ENCODE data around the gene DHH.
"Not testable (repeated sequence)": the region's sequence is repeated elsewhere in the genome, so short reads cannot be mapped to it uniquely, and the experiment has no call there.

The DHH gene

DNA sequence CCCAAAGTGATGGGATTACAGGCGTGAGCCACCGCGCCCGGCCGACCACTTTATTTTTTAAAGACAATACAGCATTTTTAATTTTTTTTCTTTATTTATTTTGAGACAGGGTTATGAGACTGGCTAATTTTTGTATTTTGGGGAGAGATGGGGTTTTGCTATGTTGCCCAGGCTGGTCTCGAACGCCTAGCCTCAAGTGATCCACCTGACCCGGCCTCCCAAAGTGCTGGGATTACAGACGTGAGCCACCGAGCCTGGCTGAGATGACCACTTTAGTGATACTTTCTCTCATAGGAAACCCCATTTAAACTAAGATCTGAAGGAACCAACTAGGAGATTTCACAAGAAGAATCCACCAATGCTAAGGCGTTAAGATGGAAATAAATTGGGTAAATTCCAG is 23.6 kb downstream of the DHH start:
- DNase-seq (ENCODE audit: low spot score), result no peak

DNA sequence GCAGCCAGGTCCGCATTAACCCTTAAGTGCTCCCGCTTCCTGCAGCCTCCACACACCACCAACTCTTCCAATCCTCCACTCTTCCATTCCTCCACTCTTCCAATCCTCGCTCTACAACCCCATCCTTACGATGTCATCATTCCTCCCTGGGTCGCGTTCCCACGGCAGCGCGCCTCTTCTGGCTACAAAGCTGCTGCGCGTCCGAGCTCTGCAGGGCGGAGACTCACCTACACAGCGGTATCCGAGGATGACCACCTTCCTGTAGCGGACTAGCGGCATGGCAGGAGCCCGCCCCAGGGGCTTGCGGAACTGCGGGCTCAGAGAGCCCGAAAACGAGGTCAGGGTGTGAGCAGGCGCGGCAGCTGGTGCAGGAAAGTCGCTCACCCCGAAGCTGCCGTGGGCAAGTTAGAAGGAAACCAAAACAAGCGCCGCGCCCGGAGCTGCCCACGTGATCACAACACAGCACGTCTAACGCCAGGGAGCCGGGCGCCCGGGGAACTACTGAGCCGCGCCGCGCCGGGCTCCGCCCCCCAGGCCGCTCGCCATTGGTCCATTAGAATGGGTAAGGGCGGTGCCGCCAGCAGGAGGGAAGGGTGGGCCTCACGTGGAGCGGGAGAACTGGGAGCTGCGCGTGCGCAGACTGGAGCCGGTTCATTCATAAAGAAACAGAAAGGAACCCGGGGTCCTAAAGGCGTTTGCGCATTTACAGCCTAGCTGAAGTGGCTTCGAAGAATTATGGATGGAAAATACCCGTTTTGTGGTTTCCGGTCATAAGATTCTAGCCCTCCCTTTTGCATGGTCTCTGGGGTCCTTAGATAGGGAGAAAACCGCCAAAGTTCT is 24.9 kb downstream of the DHH start, which contains the start of gene RHEBL1:
RHEBL1 (minus strand) TSS at position 473 of the 840 bp plus-strand sequence; CDS start at position 279, 194 bp downstream.
- DNase-seq (ENCODE audit: low spot score), result peak; percentile 97

- no peak for DNase-seq (ENCODE audit: low spot score)
These were observed 25.6 kb downstream of the DHH start for GRCh38 chr12:49068879-49069506.

DNA sequence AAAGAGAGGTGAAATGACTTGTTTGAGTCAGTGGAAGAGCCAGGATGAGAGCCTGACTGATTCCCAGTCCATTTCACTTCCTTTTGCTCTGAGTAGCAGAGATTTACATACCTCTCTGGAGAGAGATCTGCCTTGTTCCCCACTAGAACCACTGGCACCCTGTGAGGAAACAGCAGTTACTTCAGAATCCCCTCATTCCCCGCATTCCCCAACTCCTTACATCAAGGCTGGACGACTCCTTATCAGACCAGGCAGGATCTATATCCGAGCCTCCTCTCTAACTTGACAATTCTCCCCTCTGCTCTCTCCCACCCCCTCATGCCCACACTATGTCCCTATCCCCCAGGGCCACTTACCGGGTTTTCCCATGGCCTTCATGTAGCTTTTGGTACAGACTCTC is 28.5 kb downstream of the DHH start:
- DNase-seq (ENCODE audit: low spot score), result no peak

GRCh38 chr12:49064767-49065152 is 29.8 kb downstream of the DHH start:
- DNase-seq (ENCODE audit: low spot score), result no peak

GRCh38 chr12:49061916-49062315 is 32.7 kb downstream of the DHH start:
- not testable (repeated sequence) for DNase-seq (ENCODE audit: low spot score)

- DNase-seq (ENCODE audit: low spot score), result no peak
These were observed 33.4 kb downstream of the DHH start for GRCh38 chr12:49061157-49061650.

- peak; percentile 94 for DNase-seq (ENCODE audit: low spot score)
These were observed 34.1 kb downstream of the DHH start, which contains the start of gene KMT2D for GRCh38 chr12:49060237-49061156. Gene KMT2D, minus strand, starts transcription at chr12:49060794. Its CDS starts 5,470 bp downstream, at chr12:49055324.

DNA sequence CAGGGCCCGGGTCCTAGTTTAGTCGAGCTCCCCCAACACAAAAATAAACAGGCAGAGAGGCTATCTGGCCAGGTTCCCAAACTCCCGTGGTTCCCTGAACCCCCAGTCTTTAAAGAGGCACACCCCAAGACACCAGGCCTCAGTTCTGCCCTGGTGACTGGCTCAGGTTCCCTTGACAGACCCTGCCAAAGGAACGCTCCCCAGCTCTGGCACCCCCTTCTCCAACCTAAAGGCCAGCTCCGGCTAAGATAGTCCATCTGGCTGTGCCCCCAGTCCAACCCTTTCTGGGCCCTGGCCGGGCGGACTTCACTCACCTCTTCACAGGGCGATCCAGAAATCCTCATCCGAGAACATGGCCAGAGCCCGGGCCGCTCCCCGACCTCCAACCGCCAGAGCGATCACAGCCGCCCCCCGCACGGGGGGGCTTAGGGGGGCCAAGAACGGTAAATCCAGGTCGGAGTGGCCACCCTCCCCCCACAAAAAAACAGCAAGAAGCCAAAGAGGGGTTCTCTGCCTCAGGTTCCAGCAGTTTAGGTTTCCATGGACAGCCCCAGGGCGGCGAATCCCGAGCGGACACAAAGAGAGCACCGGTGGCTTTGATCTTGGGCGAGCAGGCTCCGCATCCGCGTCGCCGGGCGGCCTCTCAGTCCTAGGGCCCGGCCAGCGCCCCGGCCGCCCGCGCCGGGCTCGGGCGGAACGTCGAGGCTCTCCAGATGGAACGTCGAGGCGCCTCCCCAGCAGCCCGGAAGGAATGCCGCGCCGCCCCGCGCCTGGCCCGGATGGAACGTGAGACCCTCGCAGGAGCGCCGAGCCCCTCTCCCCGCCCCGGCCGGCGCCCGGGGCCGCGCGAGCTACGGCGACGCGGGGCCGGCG is 35.1 kb downstream of the DHH start:
- DNase-seq (ENCODE audit: low spot score), result peak; percentile 43

- no peak for DNase-seq (ENCODE audit: low spot score)
These were observed 35.6 kb downstream of the DHH start for GRCh38 chr12:49059045-49059298.

DNA sequence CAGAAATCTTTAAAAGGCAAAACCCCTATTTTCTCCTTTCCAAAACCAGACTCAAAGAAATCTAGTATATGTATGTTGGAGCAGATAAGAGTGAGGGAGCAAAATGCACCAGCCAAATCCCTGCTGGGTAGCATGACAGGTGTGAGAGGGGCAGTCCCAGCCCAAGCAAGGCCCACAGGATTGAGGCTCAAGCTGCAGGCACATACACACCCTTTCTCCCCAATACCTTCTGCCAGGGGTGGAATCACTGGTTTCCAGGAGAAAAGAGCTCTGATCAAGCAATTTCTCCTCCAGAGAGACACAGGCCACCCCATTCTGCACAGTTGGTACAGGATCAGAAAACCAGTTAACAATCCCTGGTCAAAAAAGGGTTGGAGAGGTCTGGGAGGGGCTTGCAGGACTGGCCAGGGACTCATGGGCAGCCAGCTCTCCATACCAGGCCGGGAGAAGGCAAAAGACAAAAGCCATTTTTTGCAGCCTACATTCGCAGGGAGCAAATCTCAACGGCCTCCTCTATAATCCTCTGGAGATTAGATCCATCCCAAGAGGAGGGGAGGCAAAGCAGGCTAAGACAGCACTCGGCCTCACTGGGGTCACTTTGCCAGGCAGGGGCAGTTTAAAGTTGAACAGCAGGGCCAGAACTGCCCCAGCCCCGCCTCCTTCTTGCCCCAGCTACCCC is 36.1 kb downstream of the DHH start:
- no peak for DNase-seq (ENCODE audit: low spot score)

DNA sequence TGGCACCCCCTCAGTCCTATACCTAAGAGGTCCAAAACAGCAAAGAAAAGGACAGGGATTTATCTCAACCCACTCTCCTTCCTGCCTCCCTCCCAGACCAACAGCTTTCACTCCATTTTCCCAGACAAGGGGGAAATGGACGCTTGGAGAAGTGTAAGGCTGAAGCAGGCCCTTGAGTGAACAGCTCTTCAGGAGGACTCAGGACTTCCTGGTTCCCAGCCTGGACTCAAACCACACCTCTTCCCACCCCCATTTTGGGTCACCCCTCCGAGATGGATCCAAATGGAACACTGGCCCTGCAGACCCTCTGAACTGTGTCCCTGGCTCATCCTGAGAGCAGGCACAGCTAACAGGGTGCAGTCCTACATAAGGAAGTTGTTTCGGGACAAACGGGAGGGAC is 36.7 kb downstream of the DHH start:
- no peak for DNase-seq (ENCODE audit: low spot score)

GRCh38 chr12:49055978-49056754 is 38.4 kb downstream of the DHH start:
- DNase-seq (ENCODE audit: low spot score), result peak; percentile 52

- no peak for DNase-seq (ENCODE audit: low spot score)
These were observed 39.5 kb downstream of the DHH start for GRCh38 chr12:49055092-49055491.

DNA sequence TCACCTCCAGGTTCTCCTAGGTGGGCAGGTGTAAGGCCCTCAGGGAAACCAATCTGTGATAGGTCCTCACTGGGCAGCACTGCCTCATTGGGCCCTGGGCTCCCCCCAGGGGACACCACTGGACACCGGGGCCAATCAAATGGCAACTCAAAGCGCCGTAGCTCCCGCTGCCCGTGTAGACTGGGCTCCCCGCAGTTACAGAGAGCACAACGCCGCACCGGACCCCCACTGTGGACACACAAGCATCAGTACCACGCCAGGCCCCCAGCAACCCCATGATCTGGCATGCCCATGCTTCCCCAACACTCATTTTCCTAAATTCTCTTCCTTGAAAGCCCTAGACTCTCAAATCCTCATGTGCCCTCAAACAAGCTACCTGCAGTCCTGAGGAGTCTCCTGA is 40.1 kb downstream of the DHH start:
- no peak for DNase-seq (ENCODE audit: low spot score)

GRCh38 chr12:49054096-49054495 is 40.5 kb downstream of the DHH start:
- DNase-seq (ENCODE audit: low spot score), result no peak

- no peak for DNase-seq (ENCODE audit: low spot score)
These were observed 42.0 kb downstream of the DHH start for GRCh38 chr12:49052451-49053208.

- DNase-seq (ENCODE audit: low spot score), result no peak
These were observed 42.7 kb downstream of the DHH start for GRCh38 chr12:49051777-49052438.

- DNase-seq (ENCODE audit: low spot score), result no peak
These were observed 43.2 kb downstream of the DHH start for GRCh38 chr12:49051373-49051764.
